Calu3 (cell line): ENCODE results near the gene FAF1. TPM values are rescaled to one million over a fixed set of nuclear protein-coding genes. Genes with fewer than 3 reads are reported as not detected.
A peak's percentile ranks its signal among the peaks of the same experiment; 100 is the strongest.

ENCODE experiments used
- BruUV-seq: library from RNA; stranded (reverse); fragments of 400-500 nt; replicated peaks from 2 replicates; lab custom pipeline; 2021; lab: Mats Ljungman, UMichigan
- CTCF ChIA-PET: fragments of 300-600 bp; sonication (Branson Sonifier 250); formaldehyde crosslinking; loops from one replicate; lab custom pipeline; 2022; ENCODE audit warnings: antibody characterized with exemption; lab: Charles Lee
- DNase-seq: peaks from one replicate; pipeline ENCODE4 v3.0.0; 2022
- H3K27ac Mint-ChIP-seq: one replicate; pipeline ENCODE4 v1.8.0; 2022; ENCODE audit warnings: mixed read lengths; ENCODE audit not compliant: unreplicated experiment
- H3K27me3 Mint-ChIP-seq: one replicate; pipeline ENCODE4 v1.8.0; 2022; ENCODE audit warnings: mixed read lengths; ENCODE audit not compliant: unreplicated experiment
- H3K36me3 Mint-ChIP-seq: one replicate; pipeline ENCODE4 v1.8.0; 2022; ENCODE audit warnings: mild to moderate bottlenecking, moderate library complexity, mixed read lengths; ENCODE audit not compliant: insufficient read depth, unreplicated experiment
- H3K4me1 Mint-ChIP-seq: one replicate; pipeline ENCODE4 v1.8.0; 2022; ENCODE audit warnings: mild to moderate bottlenecking, low read depth, mixed read lengths; ENCODE audit not compliant: unreplicated experiment
- H3K4me3 Mint-ChIP-seq: one replicate; pipeline ENCODE4 v1.8.0; 2022; ENCODE audit warnings: mild to moderate bottlenecking, low read depth, moderate library complexity, mixed read lengths; ENCODE audit not compliant: unreplicated experiment
- H3K9me3 Mint-ChIP-seq: one replicate; pipeline ENCODE4 v1.8.0; 2022; ENCODE audit warnings: low read depth, mixed read lengths; ENCODE audit not compliant: unreplicated experiment
- CTCF ChIP-seq: fragments of 200-600 bp; IDR thresholded peaks from one replicate; pipeline ENCODE4 v1.8.0; 2022; ENCODE audit warnings: antibody characterized with exemption; ENCODE audit not compliant: unreplicated experiment
- intact Hi-C: fragments of 100-400 bp; cut with micrococcal nuclease; formaldehyde crosslinking; loops from one replicate; pipeline ENCODE4 v1.10.0; 2022; ENCODE audit not compliant: unreplicated experiment
- total RNA-seq: library from RNA; stranded (reverse); gene quantifications from 2 replicates; pipeline ENCODE4 v1.2.3, GENCODE V29; 2022

Gene FAF1
- total RNA-seq, 1 experiment from 2014 or later, result 104 TPM

- TF ChIP-seq CTCF, result peak; percentile 27
- peaks cover 8% of the 10 kb centered on the region for H3K4me1 Mint-ChIP-seq
- no TSS peak for BruUV-seq
- no peak for DNase-seq
- peaks cover 47% of the 10 kb centered on the region for H3K36me3 Mint-ChIP-seq
- intact Hi-C loops, result loop anchor here (2.0 to 5.0 kb wide), 3 partner anchors 15 to 95 kb away; no protein-coding TSS in a partner anchor
- CTCF ChIA-PET, result interaction anchor here (1.6 kb wide), 1 partner anchor 94 kb away, joined by 5 read pairs; no protein-coding TSS in a partner anchor
- H3K27me3 Mint-ChIP-seq, result no peaks in the 10 kb centered on the region
- H3K4me3 Mint-ChIP-seq, result peak overlapping the region; percentile 89
- peak overlapping the region; percentile 72 for H3K27ac Mint-ChIP-seq
- no peaks in the 10 kb centered on the region for H3K9me3 Mint-ChIP-seq
These were observed 7.5 kb upstream of the FAF1 start for GRCh38 chr1:50967416-50968157.

GRCh38 chr1:50966991-50967390 is 6.9 kb upstream of the FAF1 start:
- CTCF ChIA-PET, result no interaction called here
- Mint-ChIP-seq H3K36me3 (peaks cover 43% of the 10 kb centered on the region), H3K4me3 (peak overlapping the region; percentile 89), H3K9me3 (no peaks in the 10 kb centered on the region), H3K4me1 (peaks cover 8% of the 10 kb centered on the region), H3K27ac (peak overlapping the region; percentile 72), H3K27me3 (no peaks in the 10 kb centered on the region)
- TF ChIP-seq CTCF, result no peak
- intact Hi-C loops, result loop anchor here (2.0 to 5.0 kb wide), 3 partner anchors 16 to 95 kb away; no protein-coding TSS in a partner anchor
- no TSS peak for BruUV-seq
- DNase-seq, result no peak

- DNase-seq, result no peak
- no TSS peak for BruUV-seq
- H3K4me3 Mint-ChIP-seq, result no peak overlapping the region
- no peaks in the 10 kb centered on the region for H3K27me3 Mint-ChIP-seq
- CTCF ChIA-PET, result no interaction called here
- H3K9me3 Mint-ChIP-seq, result no peaks in the 10 kb centered on the region
- H3K4me1 Mint-ChIP-seq, result peaks cover 14% of the 10 kb centered on the region
- H3K27ac Mint-ChIP-seq, result no peak overlapping the region
- no peak for TF ChIP-seq CTCF
- peaks cover 35% of the 10 kb centered on the region for H3K36me3 Mint-ChIP-seq
- intact Hi-C loops, result loop anchor here (5.0 kb wide), 2 partner anchors 38 to 93 kb away; no protein-coding TSS in a partner anchor
These were observed 4.8 kb upstream of the FAF1 start for GRCh38 chr1:50964863-50965262.

GRCh38 chr1:50959303-50959912 is 659 bp downstream of the FAF1 start:
- Mint-ChIP-seq H3K27ac (peak overlapping the region; percentile 67), H3K27me3 (no peaks in the 10 kb centered on the region), H3K36me3 (peaks cover 20% of the 10 kb centered on the region), H3K4me1 (peaks cover 18% of the 10 kb centered on the region), H3K9me3 (no peaks in the 10 kb centered on the region), H3K4me3 (peak overlapping the region; percentile 83)
- no peak for TF ChIP-seq CTCF
- no TSS peak for BruUV-seq
- DNase-seq, result no peak
- CTCF ChIA-PET, result interaction anchor here (0.6 kb wide), 1 partner anchor 1349 kb away, joined by 3 read pairs; no protein-coding TSS in a partner anchor
- intact Hi-C loops, result loop anchor here (10.0 kb wide), 1 partner anchor 185 kb away; no protein-coding TSS in a partner anchor
